Right lung (tissue), 5 donors: Measurements from ENCODE around the gene RWDD3. TPM values are rescaled to one million over a fixed set of nuclear protein-coding genes. Genes with fewer than 3 reads are reported as not detected.

Source experiments
- DNase-seq, 2 donors: peaks; one replicate each; pipeline ENCODE4 v3.0.0-alpha.2; 2013
- polyA plus RNA-seq, 5 donors: library from polyadenylated mRNA; unstranded; fragments of 120-200 nt; gene quantifications; one replicate each; pipeline versions ENCODE4 v1.2.1 to v1.2.3, GENCODE V29; 2013; ENCODE audit warnings: inconsistent platforms in 1 of 5, low replicate concordance in 1 of 5; ENCODE audit not compliant: insufficient read length in 5 of 5, insufficient read depth in 1 of 5

RWDD3 gene
- polyA plus RNA-seq, 5 donors, result 39.7 to 58.6 (median 56.2) TPM

DNA sequence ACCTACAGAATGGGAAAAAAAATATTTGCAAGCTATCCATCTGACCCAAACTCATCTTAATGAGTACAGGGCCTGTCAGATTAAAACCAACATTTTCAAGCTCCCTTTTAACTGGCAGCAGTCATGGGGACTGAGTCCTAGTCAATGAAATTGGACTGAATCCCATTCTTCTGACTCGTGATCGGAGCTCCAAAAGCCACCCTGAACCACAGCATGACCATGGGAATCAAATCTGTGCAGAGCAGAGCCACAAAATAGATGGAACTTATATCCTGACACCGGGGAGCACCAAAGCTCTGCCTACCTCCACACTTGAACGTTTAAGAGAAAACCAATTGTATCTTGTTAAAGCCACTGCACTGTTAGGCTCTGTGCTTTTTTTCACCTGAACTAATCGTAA is 5.0 kb upstream of the RWDD3 start:
- no peak for DNase-seq

DNA sequence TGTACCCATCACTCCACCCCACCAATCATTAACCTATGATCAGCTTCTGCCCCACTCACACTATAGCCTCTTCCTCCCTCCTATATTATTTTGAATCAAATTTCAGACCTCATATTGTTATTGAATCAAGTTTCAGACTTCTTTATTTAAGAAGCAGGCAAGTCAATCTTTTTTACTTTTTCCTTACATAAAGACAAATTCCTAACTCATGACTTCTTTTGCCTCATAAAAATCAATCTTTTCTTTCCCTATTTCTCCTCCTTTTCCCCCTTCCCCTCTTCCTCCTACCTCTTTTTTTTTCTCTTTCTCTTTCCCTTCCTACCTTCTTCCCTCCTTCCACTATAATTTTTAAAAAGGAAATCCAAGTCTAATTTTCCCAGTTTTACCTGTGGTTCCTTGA is 4.3 kb upstream of the RWDD3 start:
- no peak for DNase-seq

- no peak for DNase-seq
Observed at GRCh38 chr1:95230256-95230655, 3.8 kb upstream of the RWDD3 start.

GRCh38 chr1:95230768-95231191 is 3.2 kb upstream of the RWDD3 start:
- DNase-seq, result no peak

DNA sequence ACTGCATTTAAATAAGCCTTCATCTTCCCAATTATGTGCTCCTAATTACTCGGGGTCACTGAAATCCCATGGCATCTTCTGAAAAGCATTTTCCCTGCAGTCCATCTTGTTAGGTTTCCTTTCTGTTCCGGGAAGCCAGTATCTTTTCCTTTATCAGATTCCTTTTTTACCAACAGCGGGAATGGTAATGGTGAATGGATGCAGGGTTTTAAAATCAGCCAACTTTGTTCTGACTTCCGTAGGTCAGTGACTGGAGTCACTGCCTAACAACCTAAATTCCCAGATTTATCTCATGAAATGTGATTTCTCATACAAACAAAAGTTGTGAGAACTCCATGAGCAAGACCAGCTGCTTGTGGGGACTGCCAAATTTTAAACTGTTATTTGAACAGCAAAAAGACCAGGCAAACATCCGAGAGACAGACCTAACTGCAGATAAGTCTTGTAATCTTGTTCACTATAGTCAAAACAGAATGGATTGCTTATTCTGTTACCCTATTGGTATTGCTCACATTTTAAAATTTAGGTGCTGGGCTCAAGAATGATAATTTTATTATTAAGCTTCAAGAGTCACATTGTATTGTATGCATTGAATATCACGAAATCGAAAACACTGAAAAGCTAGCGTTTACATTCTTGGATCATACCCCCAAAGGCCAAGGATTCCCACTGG is 1.2 kb upstream of the RWDD3 start:
- DNase-seq, result peak in 1 of 2 donors; percentile 52

DNA sequence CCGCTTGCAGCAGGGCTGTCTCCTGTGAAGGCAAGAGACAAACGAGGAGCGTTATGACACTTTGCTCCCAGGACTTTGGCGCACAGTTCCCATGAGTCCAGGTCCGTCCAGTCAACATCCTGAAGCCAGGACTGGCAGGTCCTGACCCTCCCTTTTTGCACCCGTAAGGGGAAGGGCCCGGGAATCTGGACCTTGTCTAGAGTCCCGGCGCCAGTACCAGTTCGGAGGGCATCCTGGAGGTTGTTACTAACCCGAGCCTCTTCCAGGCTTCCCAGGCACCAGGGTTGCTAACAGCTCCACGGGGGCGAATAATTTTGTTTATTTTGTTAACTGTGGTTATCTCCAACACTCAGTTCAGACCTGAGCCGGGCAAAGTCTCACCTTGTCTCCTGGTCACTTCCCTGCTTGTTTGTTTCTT is 682 bp upstream of the RWDD3 start:
- peak in 1 of 2 donors; percentile 29 for DNase-seq

DNA sequence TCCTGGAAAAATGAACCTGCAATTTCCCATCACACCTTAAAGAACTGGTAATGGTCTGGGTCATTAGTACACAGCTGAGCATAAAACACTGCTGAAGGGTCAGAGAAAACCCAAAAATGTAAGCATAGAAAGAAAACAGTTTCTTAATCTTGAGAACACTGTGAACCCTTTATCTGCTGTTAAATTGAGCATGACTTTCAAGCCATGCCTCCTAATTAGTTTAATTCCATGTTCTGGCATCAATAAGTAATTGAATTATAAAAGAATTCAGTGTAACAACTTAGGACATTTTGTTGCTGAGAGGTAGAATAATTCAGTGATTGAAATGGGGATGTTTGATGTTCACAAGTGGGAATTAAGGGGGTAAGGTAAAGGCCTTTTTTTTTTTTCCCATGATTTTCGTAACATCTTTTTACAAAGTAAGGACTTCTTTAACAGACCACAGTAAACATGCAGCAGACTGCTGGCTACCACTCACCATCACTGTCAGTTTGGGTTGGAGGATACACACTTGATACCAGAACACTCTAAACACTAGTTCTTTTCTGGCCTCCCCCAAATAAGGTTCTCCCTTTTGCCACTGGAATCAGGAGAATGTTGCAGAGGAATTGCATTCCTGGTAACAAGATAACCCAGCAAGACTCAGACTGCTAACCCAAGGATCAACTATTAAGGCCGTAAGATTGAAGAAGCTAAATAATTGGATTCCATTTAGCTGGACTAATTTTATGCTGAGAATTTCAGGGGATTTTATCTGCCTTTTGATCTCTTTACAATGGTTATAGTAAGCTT is 3.0 kb downstream of the RWDD3 start:
- no peak for DNase-seq

DNA sequence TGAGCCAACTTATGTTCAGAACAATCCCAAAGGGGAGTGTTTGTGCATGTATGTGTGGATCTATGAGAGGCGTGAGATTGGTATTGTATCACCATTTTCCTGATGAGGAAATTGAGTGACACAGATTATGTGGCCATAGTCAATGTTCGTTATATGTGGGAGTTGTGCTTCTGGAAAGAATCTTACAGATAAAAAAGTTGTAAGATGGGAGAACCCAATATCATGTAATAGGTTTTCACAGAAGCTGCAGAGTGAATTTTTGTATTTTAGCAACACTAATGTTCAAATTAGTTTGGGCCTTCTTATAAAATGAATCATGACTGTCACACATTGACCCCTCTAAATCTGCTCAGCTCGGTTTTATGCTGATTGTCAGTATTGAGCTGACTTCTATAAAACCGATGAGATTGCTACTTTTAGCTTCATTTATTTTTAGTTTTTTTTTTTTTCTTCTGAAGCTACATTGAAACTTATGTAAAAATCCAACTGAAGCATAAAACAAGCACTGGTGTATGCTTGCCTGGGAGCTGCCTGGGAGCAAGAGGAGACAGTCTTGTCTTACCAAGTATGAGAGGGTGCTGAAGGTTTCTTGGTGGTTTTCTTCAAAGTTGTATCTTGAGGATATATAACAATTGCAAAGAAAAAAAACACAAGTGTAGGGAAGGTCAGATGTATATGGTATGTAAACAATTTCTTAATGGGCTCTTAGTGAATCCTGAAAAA is 4.1 kb downstream of the RWDD3 start:
- no peak for DNase-seq

GRCh38 chr1:95245029-95245428 is 11.0 kb downstream of the RWDD3 start:
- DNase-seq, result no peak

DNA sequence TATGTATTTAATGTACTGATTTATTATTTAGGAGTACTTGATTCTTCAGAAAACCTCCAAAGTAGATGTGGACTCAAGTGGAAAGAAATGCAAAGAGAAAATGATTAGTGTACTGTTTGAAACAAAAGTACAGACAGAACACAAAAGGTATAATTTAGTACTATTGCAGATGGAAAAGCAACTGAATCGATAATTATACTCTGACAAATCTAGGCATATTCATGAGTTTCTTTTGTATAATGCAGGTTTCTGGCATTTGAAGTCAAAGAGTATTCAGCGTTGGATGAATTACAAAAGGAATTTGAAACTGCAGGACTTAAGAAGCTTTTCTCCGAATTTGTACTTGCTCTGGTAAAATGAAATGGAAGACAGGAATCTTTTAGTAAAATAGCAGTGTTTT is 12.5 kb downstream of the RWDD3 start:
- DNase-seq, result no peak

DNA sequence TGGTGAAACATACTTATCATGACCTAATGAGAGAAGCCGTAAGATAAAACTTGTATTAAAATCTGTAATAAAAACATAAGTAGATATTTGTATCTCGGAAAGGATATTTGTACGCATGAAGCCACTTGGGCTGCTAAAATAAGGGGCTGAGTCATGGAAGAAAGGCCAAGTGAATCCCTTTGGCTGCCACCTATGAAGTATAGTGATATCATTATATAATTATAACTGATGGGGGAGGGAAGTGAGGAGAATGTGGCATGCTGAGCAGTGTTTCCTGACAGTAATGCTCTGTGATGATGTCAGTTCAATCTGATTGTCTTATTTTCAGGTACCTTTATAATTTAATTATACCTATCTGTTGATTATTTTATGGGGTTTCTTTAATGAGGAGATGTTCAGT is 13.6 kb downstream of the RWDD3 start:
- no peak for DNase-seq

GRCh38 chr1:95249916-95250315 is 15.9 kb downstream of the RWDD3 start:
- no peak for DNase-seq

DNA sequence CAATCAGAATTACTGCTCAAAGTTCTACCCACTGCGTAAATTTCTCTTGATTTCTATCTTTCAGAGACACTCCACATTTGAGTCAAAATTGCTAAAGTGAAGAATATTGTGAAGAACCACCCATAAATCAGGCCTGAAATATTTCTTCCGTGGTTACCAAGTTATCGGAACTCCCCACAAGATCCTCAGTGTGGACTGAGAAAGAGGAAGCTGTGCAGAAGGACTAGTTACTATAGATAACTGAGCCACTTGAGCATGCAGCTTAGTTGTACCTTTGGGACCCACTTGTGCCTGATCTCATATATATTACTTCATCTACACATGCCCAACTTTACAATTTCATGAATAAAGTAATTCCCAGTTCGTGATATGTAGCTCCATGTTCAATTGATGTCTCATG is 18.4 kb downstream of the RWDD3 start:
- no peak for DNase-seq

- no peak for DNase-seq
Observed at GRCh38 chr1:95254959-95255358, 20.9 kb downstream of the RWDD3 start.

DNA sequence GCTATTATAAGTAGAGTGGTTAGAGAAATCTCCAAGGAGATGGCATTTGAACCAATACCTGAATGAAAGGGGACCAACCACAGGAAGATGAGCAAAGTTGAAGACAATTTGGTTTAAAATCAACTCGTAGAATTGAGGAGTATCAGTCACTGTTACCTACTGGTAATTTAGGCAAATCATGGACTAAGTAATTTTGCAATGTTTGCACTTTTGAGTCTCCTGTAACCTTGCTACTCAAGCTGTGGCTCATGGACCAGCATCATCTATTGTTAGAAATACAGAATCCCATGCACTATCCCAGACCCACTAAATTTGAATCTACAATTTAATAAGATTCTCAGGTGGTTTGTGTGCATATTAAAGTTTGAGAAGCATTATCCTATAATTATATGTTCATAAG is 21.8 kb downstream of the RWDD3 start:
- DNase-seq, result no peak

DNA sequence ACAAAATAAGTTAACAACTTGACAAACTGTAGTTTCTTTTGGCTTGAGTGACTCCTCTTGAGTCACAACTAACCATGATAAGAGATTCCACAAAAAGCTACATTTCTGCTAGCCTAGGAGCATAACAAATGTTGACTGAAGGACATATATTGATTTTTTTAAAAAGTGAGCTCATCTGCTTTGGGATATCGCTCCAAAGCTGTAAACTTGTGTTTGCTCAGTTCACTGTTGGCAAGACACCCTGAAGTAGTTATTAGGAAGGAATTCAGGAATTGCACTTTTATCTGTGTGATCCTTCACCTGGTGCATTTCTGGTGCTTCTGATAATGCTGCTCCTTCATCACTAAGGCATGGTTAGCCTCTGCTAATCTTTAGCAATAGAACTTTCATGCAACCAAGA is 23.7 kb downstream of the RWDD3 start:
- DNase-seq, result no peak

- DNase-seq, result no peak
Observed at GRCh38 chr1:95259245-95259644, 25.2 kb downstream of the RWDD3 start.

- no peak for DNase-seq
Observed at GRCh38 chr1:95262913-95263312, 28.9 kb downstream of the RWDD3 start.

DNA sequence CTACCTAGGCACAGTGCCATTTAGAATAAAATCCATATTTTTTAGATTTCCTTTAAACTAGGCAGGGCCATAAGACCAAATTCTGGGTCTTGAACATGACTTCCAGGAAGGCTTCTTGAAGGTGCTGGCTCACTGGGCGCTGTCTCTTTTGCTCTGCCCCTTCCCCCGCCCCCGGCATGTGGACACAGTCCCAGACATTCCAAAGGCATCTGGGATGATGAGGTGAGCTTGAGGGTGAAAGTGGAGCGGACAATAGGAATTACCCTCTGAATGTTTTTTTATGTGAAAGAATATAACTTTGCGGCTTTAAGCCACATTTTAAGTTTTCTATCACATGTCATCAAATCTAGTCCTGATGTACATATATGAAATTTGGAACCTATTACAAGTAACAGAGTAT is 29.4 kb downstream of the RWDD3 start:
- no peak for DNase-seq

- no peak for DNase-seq
Observed at GRCh38 chr1:95265106-95265505, 31.1 kb downstream of the RWDD3 start.

DNA sequence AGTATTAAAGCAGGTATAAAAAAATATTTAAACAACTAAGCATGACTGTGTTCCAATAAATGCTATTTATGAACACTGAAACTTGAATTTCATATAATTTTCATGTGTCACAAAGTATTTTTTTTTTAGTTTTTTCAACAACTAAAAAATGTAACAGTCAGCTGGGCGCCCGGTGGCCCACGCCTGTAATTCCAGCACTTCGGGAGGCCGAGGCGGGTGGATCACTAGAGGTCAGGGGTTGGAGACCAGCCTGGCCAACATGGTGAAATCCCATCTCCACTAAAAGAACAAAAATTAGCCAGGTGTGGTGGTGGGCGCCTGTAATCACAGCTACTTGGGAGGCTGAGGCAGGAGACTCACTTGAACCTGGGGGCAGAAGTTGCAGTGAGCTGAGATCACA is 42.4 kb downstream of the RWDD3 start:
- DNase-seq, result no peak

DNA sequence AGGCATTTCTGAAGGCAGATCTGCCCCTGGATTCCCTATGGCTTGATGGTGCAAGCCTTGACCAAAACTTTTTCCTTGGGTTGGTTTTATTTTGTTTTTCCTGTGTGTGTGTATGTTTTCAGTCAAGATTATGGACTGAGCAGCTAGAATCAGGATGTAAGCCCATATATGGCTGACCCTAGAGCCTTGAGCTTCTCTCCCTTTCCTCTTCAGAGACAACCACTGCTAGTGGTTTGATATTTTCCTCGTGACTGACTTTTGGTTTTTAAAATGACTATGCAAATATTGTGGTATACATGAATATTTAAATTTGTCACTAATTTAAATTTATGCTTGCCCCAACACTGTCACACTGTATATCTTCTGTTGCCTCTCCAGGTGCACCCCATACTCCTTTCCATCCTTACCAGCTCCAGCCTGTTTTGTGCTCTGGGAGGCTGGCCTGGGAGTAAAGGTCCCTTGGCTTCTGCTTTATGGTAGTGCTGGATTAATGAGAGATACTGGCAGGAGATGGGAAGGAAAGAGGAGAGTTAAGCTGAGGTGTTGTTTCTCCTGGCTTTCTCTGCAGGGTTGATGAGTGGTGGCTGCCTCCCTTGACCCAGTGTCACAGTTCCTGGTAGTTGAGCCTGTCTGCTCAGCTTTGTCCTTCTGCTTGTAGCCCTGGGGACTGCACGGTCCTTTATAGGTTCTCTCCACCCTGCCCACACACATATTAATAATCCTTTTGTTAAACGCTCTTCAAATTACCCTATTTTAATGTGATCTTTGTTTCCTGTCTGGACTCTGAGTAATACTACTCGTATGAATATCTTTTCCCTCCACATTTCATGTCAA is 44.4 kb downstream of the RWDD3 start:
- DNase-seq, result no peak
